Thyroid gland (tissue), 4 donors: ENCODE results near the gene NLRP4. TPM values are rescaled to one million over a fixed set of nuclear protein-coding genes. Genes with fewer than 3 reads are reported as not detected.
A peak's percentile ranks its signal among the peaks of the same experiment; 100 is the strongest.
"Not testable (repeated sequence)": the region's sequence is repeated elsewhere in the genome, so short reads cannot be mapped to it uniquely, and the experiment has no call there.

Source experiments
- DNase-seq, 2 donors: peaks; one replicate each; pipeline ENCODE4 v3.0.0-alpha.2; 2019
- H3K27ac ChIP-seq, 3 donors: fragments of 200-600 bp; sonication (generic); 1 replicate in 2 of 3; 2 replicates in 1 of 3; pipeline ENCODE4 v1.5.1; 2016 to 2019; ENCODE audit warnings: mild to moderate bottlenecking in 1 of 3, moderate library complexity in 1 of 3
- H3K27me3 ChIP-seq: fragments of 200-600 bp; sonication (generic); one replicate; pipeline ENCODE4 v1.5.1; 2019
- H3K36me3 ChIP-seq, 2 donors: fragments of 200-600 bp; sonication (generic); one replicate each; pipeline ENCODE4 v1.5.1; 2016 to 2019
- H3K4me1 ChIP-seq, 2 donors: fragments of 200-600 bp; sonication (generic); one replicate each; pipeline ENCODE4 v1.5.1; 2017 to 2019
- H3K4me3 ChIP-seq, 3 donors: fragments of 200-600 bp; sonication (generic); replicated peaks in 1 of 3; 1 replicate in 2 of 3; 2 replicates in 1 of 3; pipeline ENCODE4 v1.5.1; 2016; ENCODE audit warnings: mild to moderate bottlenecking in 1 of 3
- H3K9me3 ChIP-seq: fragments of 200-600 bp; sonication (generic); one replicate; pipeline ENCODE4 v1.5.1; 2017
- CTCF ChIP-seq, 6 experiments: fragments of 200-600 bp in 3 of 6; fragments of 450-650 bp in 3 of 6; sonication (generic) in 3 of 6; IDR thresholded peaks; one replicate each; pipeline ENCODE4 v1.5.1; 2016 to 2019; ENCODE audit warnings: antibody characterized with exemption in 6 of 6, mild to moderate bottlenecking in 2 of 6, inconsistent platforms in 1 of 6, moderate library complexity in 1 of 6
- POLR2A ChIP-seq, 2 donors: fragments of 450-650 bp; IDR thresholded peaks; one replicate each; pipeline ENCODE4 v1.6.1; 2017; ENCODE audit warnings: antibody characterized with exemption in 2 of 2, mild to moderate bottlenecking in 2 of 2, moderate library complexity in 1 of 2
- WGBS, 2 donors: methylation state at CpG; one replicate each; pipeline ENCODE4 v1.1.5; 2017; 5-methylcytosine and 5-hydroxymethylcytosine counted together
- intact Hi-C: fragments of 100-400 bp; cut with DNase I; formaldehyde crosslinking; loops from one replicate; pipeline ENCODE4 v1.15.1; 2023
- total RNA-seq, 4 donors: library from RNA; depleted of rRNA; stranded (reverse); fragments of >200 nt; gene quantifications; one replicate each; pipeline ENCODE4 v1.2.3, GENCODE V29; 2016

Gene NLRP4
- total RNA-seq, 4 donors from 2014 or later = not detected

GRCh38 chr19:55913643-55914268 lies 77.4 kb downstream of the NLRP4 start:
- intact Hi-C loops = no loop called here
- TF ChIP-seq CTCF (IDR thresholded peaks at IDR 0.05) (peak in 1 of 6 experiments; percentile 8), POLR2A (IDR thresholded peaks at IDR 0.05) (no peak)
- no peak for DNase-seq
- Histone ChIP-seq H3K9me3 (no peaks in the 10 kb centered on the region), H3K36me3 (no peaks in the 10 kb centered on the region), H3K27ac (no peak overlapping the region), H3K27me3 (no peaks in the 10 kb centered on the region), H3K4me3 (no peak overlapping the region), H3K4me1 (no peaks in the 10 kb centered on the region)
- 44 to 46% methylated on average over 9 of the region's 9 CpGs for WGBS, 2 donors

GRCh38 chr19:55923556-55923955 lies 87.2 kb downstream of the NLRP4 start:
- H3K4me3 ChIP-seq = no peak overlapping the region
- H3K27ac ChIP-seq = no peak overlapping the region
- no peaks in the 10 kb centered on the region for H3K9me3 ChIP-seq
- no peaks in the 10 kb centered on the region for H3K36me3 ChIP-seq
- no peaks in the 10 kb centered on the region for H3K27me3 ChIP-seq
- TF ChIP-seq POLR2A (IDR thresholded peaks at IDR 0.05) (no peak), CTCF (IDR thresholded peaks at IDR 0.05) (no peak)
- H3K4me1 ChIP-seq = no peaks in the 10 kb centered on the region
- no peak for DNase-seq
- intact Hi-C loops = no loop called here
- 65 to 74% methylated on average over 5 of the region's 5 CpGs for WGBS, 2 donors

GRCh38 chr19:55927991-55928390 lies 91.7 kb downstream of the NLRP4 start:
- 83 to 90% methylated on average over 8 of the region's 8 CpGs for WGBS, 2 donors
- Histone ChIP-seq H3K27me3 (no peaks in the 10 kb centered on the region), H3K27ac (no peak overlapping the region), H3K36me3 (no peaks in the 10 kb centered on the region), H3K9me3 (no peaks in the 10 kb centered on the region), H3K4me1 (no peaks in the 10 kb centered on the region), H3K4me3 (no peak overlapping the region)
- no peak for DNase-seq
- TF ChIP-seq POLR2A (IDR thresholded peaks at IDR 0.05) = no peak
- TF ChIP-seq CTCF (IDR thresholded peaks at IDR 0.05) = no peak
- intact Hi-C loops = no loop called here

GRCh38 chr19:55929258-55929657 lies 92.9 kb downstream of the NLRP4 start:
- 86 to 88% methylated on average over 5 of the region's 5 CpGs for WGBS, 2 donors
- intact Hi-C loops, H3K4me1 ChIP-seq, H3K27me3 ChIP-seq, H3K36me3 ChIP-seq, H3K4me3 ChIP-seq, H3K27ac ChIP-seq, H3K9me3 ChIP-seq, DNase-seq: not testable (repeated sequence)

- Histone ChIP-seq H3K4me1 (no peaks in the 10 kb centered on the region), H3K4me3 (no peak overlapping the region), H3K27me3 (no peaks in the 10 kb centered on the region), H3K27ac (no peak overlapping the region), H3K9me3 (no peaks in the 10 kb centered on the region), H3K36me3 (no peaks in the 10 kb centered on the region)
- WGBS, 2 donors = 85 to 89% methylated on average over 14 of the region's 14 CpGs
- intact Hi-C loops = no loop called here
- DNase-seq = no peak
- no peak for TF ChIP-seq CTCF (IDR thresholded peaks at IDR 0.05)
- TF ChIP-seq POLR2A (IDR thresholded peaks at IDR 0.05) = no peak
Measured at GRCh38 chr19:55930996-55931515, 94.7 kb downstream of the NLRP4 start.

Other genes starting within 250 kb of the NLRP4 start
- 10 to 100 TPM in 3 of 4 donors, 1 to 10 TPM in 1; 9.0 to 18.5 (median 14.0) TPM for gene FIZ1, start 237.0 kb upstream of the NLRP4 start, total RNA-seq
- gene ZNF524, start 236.3 kb upstream of the NLRP4 start, total RNA-seq = 10 to 100 TPM; 13.0 to 34.2 (median 28.9) TPM
- 10 to 100 TPM in 2 of 4 donors, 1 to 10 TPM in 2; 5.5 to 12.6 (median 9.1) TPM for gene ZNF865, start 230.9 kb upstream of the NLRP4 start, total RNA-seq
- 10 to 100 TPM in 1 of 4 donors, 1 to 10 TPM in 3; 5.1 to 10.0 (median 8.7) TPM for gene ZNF784, start 212.0 kb upstream of the NLRP4 start, total RNA-seq
- gene ZNF580, start 195.5 kb upstream of the NLRP4 start, total RNA-seq = 10 to 100 TPM; 29.9 to 61.1 (median 44.8) TPM
- 10 to 100 TPM; 11.1 to 23.9 (median 15.8) TPM for gene ZNF581, start 192.9 kb upstream of the NLRP4 start, total RNA-seq
- gene CCDC106, start 188.3 kb upstream of the NLRP4 start, total RNA-seq = 10 to 100 TPM; 11.2 to 23.2 (median 20.7) TPM
- 100 to 1,000 TPM in 1 of 4 donors, 10 to 100 TPM in 3; 68.4 to 115 (median 85.7) TPM for gene U2AF2, start 181.5 kb upstream of the NLRP4 start, total RNA-seq
- 100 to 1,000 TPM in 1 of 4 donors, 10 to 100 TPM in 3; 34.8 to 102 (median 72.2) TPM for gene EPN1, start 161.3 kb upstream of the NLRP4 start, total RNA-seq
- not detected for gene NLRP9, start 98.1 kb upstream of the NLRP4 start, total RNA-seq
- not detected for gene RFPL4A, start 77.4 kb upstream of the NLRP4 start, total RNA-seq
- gene RFPL4AL1, start 67.4 kb upstream of the NLRP4 start, total RNA-seq = under 1 TPM in 1 of 4 donors, not detected in 3; 0.33 TPM
- gene NLRP11, start 4.5 kb upstream of the NLRP4 start, total RNA-seq = not detected
- gene NLRP13, start 95.8 kb downstream of the NLRP4 start, total RNA-seq = not detected
- not detected for gene NLRP8, start 111.3 kb downstream of the NLRP4 start, total RNA-seq
- gene NLRP5, start 150.2 kb downstream of the NLRP4 start, total RNA-seq = not detected